ENCODE data around the gene GSTCD. TPM values are rescaled to one million over a fixed set of nuclear protein-coding genes. Genes with fewer than 3 reads are reported as not detected.

Gene GSTCD
- total RNA-seq, 2 donors from 2014 or later = 3.4 to 4.4 TPM

DNA sequence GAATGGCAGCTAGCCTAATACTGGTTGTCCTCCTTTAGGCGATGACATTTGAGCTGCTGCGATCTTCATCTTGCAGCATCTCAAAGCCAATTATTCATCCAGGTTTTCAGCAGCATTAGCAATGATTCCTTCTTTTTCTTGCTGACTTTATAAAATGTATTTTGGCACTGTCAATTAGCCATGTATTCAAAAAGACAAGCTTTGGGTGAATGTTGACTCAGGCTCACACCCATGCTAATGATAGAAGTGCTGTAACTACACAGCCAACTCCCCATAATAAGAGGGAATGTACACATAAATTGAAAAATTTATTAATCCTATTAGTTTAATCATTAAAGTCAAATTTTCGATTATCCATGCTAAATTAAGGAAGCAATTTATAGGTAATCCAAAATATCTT, 162.4 kb downstream of the GSTCD start:
- TF ChIP-seq, protein P1, sequence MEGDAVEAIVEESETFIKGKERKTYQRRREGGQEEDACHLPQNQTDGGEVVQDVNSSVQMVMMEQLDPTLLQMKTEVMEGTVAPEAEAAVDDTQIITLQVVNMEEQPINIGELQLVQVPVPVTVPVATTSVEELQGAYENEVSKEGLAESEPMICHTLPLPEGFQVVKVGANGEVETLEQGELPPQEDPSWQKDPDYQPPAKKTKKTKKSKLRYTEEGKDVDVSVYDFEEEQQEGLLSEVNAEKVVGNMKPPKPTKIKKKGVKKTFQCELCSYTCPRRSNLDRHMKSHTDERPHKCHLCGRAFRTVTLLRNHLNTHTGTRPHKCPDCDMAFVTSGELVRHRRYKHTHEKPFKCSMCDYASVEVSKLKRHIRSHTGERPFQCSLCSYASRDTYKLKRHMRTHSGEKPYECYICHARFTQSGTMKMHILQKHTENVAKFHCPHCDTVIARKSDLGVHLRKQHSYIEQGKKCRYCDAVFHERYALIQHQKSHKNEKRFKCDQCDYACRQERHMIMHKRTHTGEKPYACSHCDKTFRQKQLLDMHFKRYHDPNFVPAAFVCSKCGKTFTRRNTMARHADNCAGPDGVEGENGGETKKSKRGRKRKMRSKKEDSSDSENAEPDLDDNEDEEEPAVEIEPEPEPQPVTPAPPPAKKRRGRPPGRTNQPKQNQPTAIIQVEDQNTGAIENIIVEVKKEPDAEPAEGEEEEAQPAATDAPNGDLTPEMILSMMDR (IDR thresholded peaks at IDR 0.05) = no peak

DNA sequence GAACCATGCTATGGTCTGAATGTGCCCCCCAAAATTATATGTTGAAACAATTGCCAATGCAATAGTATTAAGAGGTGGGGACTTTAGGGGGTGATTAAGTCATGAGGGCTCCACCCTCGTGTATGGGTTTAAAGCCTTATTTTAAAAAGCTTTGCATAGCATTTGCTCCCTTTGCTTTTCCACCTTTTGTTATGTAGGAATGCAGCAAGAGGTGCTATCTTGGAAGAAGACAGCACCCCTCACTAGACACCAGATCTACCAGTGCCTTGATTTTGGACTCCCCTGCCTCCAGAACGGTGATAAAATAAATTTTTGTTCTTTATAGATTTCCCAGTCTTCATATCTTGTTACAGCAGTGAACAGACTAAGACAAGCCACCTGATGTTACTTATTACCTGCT, 163.4 kb downstream of the GSTCD start:
- DNase-seq (ENCODE audit: low spot score) = no peak
- Histone ChIP-seq H3K36me3 (no peaks in the 10 kb centered on the region), H3K4me3 (no peak overlapping the region), H3K27ac (no peak overlapping the region), H3K27me3 (no peaks in the 10 kb centered on the region), H3K9me3 (peaks cover 0 to 2% of the 10 kb centered on the region in 2 donors), H3K4me1 (peaks cover 5 to 11% of the 10 kb centered on the region in 2 donors)
- TF ChIP-seq, protein P1 (IDR thresholded peaks at IDR 0.05) = no peak

More for the DNA sequence above, 162.4 kb downstream of the GSTCD start:
- Histone ChIP-seq H3K27ac (no peak overlapping the region), H3K4me1 (peaks cover 5 to 11% of the 10 kb centered on the region in 2 donors), H3K36me3 (no peaks in the 10 kb centered on the region), H3K9me3 (peaks cover 0 to 2% of the 10 kb centered on the region in 2 donors), H3K27me3 (no peaks in the 10 kb centered on the region), H3K4me3 (no peak overlapping the region)
- no peak for DNase-seq (ENCODE audit: low spot score)

DNA sequence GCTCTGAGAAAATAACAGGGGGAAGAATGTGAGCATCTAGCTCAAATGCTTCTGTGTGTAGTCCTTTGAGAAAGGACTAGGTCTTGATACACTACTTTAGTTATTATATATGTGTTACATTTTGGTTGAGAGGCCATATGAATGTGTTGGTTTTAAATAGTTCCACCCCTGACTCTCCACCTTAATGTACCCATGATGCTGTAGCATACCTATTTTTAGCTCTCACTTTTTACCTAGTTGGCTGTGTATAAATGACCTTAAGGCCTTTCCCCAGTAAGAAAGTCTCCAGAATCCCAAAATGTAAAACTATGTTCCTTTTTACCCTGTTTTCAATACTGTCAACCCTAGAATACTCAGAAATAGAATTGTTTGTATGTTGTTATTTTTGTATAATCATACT, 166.6 kb downstream of the GSTCD start:
- TF ChIP-seq, protein P1 (IDR thresholded peaks at IDR 0.05) = no peak
- DNase-seq (ENCODE audit: low spot score) = no peak

DNA sequence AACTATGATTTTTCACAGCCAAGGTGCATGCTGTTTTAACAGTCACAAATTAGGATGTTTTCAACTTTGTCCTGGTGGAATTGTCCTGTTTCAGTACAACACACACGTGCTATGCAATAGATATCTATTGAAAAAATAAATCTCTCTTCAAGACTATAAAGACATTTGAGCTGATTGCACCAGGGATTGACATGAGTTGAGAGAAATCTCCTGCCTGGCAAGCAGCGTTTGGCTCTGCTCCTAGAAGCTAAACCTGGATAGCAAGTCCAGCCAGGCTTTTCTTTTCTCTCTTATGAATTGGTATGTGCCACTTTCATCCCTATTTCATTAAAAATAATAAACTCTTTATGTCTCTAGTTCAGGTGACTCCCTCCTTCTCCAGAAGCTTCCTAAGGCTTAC, 170.1 kb downstream of the GSTCD start:
- Histone ChIP-seq H3K4me1 (peaks cover 5 to 11% of the 10 kb centered on the region in 2 donors), H3K27me3 (no peaks in the 10 kb centered on the region), H3K9me3 (no peaks in the 10 kb centered on the region), H3K27ac (no peak overlapping the region), H3K4me3 (no peak overlapping the region), H3K36me3 (no peaks in the 10 kb centered on the region)
- DNase-seq (ENCODE audit: low spot score) = no peak
- TF ChIP-seq, protein P1 (IDR thresholded peaks at IDR 0.05) = no peak

More for the DNA sequence above, 166.6 kb downstream of the GSTCD start:
- Histone ChIP-seq H3K27me3 (no peaks in the 10 kb centered on the region), H3K4me1 (peaks cover 5 to 11% of the 10 kb centered on the region in 2 donors), H3K9me3 (no peaks in the 10 kb centered on the region), H3K4me3 (no peak overlapping the region), H3K36me3 (no peaks in the 10 kb centered on the region), H3K27ac (peak overlapping the region in 1 of 2 donors; percentile 51)

DNA sequence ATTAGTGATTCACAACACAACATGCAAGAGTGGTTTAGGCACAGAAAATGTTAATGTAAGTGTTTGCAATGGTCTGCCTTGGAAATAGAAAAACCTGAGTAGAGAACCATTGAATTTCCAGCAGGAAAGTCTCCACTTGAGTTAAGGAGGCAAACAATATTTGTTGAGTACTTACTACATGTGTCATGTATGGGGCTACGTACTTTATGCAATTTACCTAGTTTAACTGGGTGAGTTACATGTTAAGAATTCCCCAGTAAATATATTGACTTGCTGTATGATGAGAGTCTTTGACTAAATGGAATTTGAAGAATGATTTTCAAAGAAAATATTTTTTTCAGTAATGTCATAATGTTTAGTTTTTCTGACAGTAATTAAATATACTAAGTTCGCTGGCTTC, 178.9 kb downstream of the GSTCD start:
- TF ChIP-seq, protein P1 (IDR thresholded peaks at IDR 0.05) = no peak
- no peaks in the 10 kb centered on the region for H3K9me3 ChIP-seq
- no peak overlapping the region for H3K4me3 ChIP-seq
- H3K36me3 ChIP-seq = no peaks in the 10 kb centered on the region
- no peak for DNase-seq (ENCODE audit: low spot score)
- H3K27me3 ChIP-seq = no peaks in the 10 kb centered on the region
- no peak overlapping the region for H3K27ac ChIP-seq
- H3K4me1 ChIP-seq = no peaks in the 10 kb centered on the region

All from right atrium auricular region (tissue), 2 donors.